BJ (cell line): ENCODE results near the gene FCAR. TPM values are rescaled to one million over a fixed set of nuclear protein-coding genes. Genes with fewer than 3 reads are reported as not detected.
"Not testable (repeated sequence)": the region's sequence is repeated elsewhere in the genome, so short reads cannot be mapped to it uniquely, and the experiment has no call there.

Source experiments
- CTCF ChIA-PET: fragments of 350-600 bp; formaldehyde crosslinking; extraction: SDS; loops from one replicate; lab custom pipeline; 2021; ENCODE audit warnings: antibody characterized with exemption, inconsistent platforms; lab: Yijun Ruan, JAX
- POLR2A ChIA-PET: fragments of 300-600 bp; sonication (Branson Sonifier 250); formaldehyde crosslinking; extraction: SDS; loops from one replicate; lab custom pipeline; 2021; ENCODE audit warnings: antibody characterized with exemption; lab: Charles Lee
- DNase-seq: peaks from one replicate; pipeline ENCODE4 v3.0.0-alpha.2; 2011; ENCODE audit warnings: low read depth
- H3K27me3 ChIP-seq: 2 replicates; pipeline ENCODE4 v1.6.0; 2011; ENCODE audit warnings: low read length; ENCODE audit not compliant: control insufficient read depth, insufficient read depth
- H3K36me3 ChIP-seq: 2 replicates; pipeline ENCODE4 v1.5.1; 2011; ENCODE audit warnings: low read length; ENCODE audit not compliant: control insufficient read depth, insufficient read depth
- H3K4me3 ChIP-seq: 2 replicates; pipeline ENCODE4 v1.5.1; 2011; ENCODE audit warnings: low read depth, mild to moderate bottlenecking, control low read depth, low read length
- polyA plus RNA-seq: library from polyadenylated mRNA; depleted of rRNA; stranded (reverse); fragments of >200 nt; gene quantifications from 2 replicates; pipeline ENCODE4 v1.2.3, GENCODE V29; 2011
- TF ChIP-seq, protein P1 (sequence below): IDR thresholded peaks from 2 replicates; pipeline ENCODE4 v1.5.1; 2011; ENCODE audit warnings: low read depth, mild to moderate bottlenecking, control low read depth, inconsistent platforms, low read length, moderate library complexity; ENCODE audit not compliant: insufficient read depth

Gene FCAR
- polyA plus RNA-seq, 1 experiment, result not detected

DNA sequence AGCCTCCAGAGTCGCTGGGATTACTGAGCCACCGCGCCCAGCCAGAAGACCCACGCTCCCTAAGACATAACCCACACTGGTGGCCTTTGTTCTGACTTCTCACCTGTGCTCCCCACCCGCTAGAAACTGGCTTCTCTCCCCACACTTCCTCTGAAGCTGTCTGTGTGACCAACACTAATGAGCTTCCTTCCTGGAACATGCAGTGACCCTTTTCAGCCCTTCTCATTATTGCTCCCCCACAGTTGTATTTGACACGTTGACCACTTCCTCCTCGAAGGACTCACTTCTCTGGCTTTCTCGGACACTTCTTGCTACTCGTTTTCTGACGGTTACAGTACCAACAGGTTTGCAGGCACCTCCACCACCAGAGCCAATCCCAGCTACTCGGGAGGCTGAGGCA, 42.8 kb downstream of the FCAR start:
- H3K27me3 ChIP-seq, result no peaks in the 10 kb centered on the region
- H3K4me3 ChIP-seq, result no peak overlapping the region
- POLR2A ChIA-PET, result no interaction called here
- CTCF ChIA-PET, result no interaction called here
- DNase-seq, result no peak
- TF ChIP-seq, protein P1, sequence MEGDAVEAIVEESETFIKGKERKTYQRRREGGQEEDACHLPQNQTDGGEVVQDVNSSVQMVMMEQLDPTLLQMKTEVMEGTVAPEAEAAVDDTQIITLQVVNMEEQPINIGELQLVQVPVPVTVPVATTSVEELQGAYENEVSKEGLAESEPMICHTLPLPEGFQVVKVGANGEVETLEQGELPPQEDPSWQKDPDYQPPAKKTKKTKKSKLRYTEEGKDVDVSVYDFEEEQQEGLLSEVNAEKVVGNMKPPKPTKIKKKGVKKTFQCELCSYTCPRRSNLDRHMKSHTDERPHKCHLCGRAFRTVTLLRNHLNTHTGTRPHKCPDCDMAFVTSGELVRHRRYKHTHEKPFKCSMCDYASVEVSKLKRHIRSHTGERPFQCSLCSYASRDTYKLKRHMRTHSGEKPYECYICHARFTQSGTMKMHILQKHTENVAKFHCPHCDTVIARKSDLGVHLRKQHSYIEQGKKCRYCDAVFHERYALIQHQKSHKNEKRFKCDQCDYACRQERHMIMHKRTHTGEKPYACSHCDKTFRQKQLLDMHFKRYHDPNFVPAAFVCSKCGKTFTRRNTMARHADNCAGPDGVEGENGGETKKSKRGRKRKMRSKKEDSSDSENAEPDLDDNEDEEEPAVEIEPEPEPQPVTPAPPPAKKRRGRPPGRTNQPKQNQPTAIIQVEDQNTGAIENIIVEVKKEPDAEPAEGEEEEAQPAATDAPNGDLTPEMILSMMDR, result no peak
- no peaks in the 10 kb centered on the region for H3K36me3 ChIP-seq

- Histone ChIP-seq H3K4me3 (no peak overlapping the region), H3K36me3 (no peaks in the 10 kb centered on the region), H3K27me3 (no peaks in the 10 kb centered on the region)
- TF ChIP-seq, protein P1, result no peak
- POLR2A ChIA-PET, result no interaction called here
- CTCF ChIA-PET, result no interaction called here
- no peak for DNase-seq
These were observed 44.5 kb downstream of the FCAR start for GRCh38 chr19:54918499-54918898.

- H3K27me3 ChIP-seq, H3K4me3 ChIP-seq, CTCF ChIA-PET, H3K36me3 ChIP-seq, DNase-seq, POLR2A ChIA-PET: not testable (repeated sequence)
These were observed 45.9 kb downstream of the FCAR start for GRCh38 chr19:54919646-54920563.

DNA sequence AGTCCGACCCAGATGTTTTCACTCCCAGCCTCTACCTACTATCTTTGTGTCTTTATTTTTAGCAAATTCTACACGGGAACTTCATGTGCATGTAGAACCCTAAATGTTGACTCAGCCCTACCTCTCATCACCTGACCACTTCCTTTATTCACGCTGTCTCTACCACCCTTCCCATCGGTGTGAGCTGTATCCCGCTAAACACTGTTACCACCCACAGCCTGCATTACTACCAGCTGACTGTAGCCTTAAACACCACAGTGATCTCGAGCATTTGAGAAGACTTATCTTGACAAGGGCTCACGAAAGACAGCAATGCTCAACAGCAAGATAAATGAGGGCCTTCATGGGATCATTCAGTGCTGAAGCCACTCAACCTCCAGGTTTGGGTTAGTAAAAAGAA, 47.0 kb downstream of the FCAR start:
- Histone ChIP-seq H3K36me3 (no peaks in the 10 kb centered on the region), H3K4me3 (no peak overlapping the region), H3K27me3 (no peaks in the 10 kb centered on the region)
- ChIA-PET POLR2A (no interaction called here), CTCF (no interaction called here)
- TF ChIP-seq, protein P1, result no peak
- DNase-seq, result no peak

DNA sequence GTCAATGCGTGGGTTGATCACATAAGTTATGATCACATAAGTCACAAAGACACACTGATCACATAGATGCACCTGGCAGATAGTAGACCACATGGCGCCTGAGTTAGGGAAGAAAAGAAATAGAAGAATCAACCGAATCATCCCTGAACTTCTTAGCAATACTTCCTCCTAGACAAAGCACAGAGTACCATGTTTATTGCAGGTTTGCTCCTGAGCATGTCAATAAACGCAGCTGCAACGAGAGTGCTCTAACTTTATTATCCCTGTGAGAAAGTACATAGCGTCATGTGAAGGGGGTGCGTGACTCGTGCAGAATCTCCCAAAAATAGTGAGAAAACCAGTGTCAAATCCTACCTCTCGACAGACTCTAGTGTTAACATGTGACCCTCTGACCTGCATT, 49.2 kb downstream of the FCAR start:
- no peaks in the 10 kb centered on the region for H3K27me3 ChIP-seq
- CTCF ChIA-PET, result no interaction called here
- H3K36me3 ChIP-seq, result no peaks in the 10 kb centered on the region
- DNase-seq, result no peak
- POLR2A ChIA-PET, result no interaction called here
- TF ChIP-seq, protein P1, result no peak
- no peak overlapping the region for H3K4me3 ChIP-seq
